DMS53 (cell line): ENCODE data around the gene TSPYL4.
A peak's percentile ranks its signal among the peaks of the same experiment; 100 is the strongest.

Experiments
- DNase-seq: peaks from one replicate; lab custom pipeline; 2025; lab: John Stamatoyannopoulos, UW

Gene TSPYL4

DNA sequence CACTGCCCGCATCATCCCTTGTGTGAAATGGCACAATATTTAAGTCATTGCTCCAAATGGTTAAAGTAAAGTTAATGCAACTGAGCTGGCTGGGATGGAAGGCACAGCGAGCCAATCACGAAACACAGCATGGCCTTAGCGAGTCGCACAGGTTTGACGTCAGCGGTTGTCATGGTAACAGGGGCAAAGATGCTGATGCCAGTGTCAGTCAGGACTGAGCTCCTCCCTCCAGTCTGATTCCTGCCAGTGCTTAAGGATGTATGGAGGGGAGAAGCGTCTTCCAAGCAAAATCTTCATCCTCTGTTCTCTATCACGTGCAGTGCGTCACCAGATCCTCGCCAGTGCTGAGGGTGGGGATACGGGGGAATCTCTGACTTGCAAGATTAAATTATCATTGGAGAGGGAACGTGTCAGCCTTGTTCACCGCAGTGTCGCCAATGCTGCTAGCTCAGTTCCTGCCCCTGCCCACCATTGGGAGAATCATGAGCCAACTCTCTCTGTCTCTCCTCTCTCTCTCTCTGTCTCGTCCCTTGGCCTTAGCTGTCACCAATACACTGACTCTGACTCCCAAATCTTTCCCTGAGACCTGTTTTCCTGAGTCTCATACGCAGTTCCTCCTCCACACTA lies 24.5 kb downstream of the TSPYL4 start:
- peak; percentile 27 for DNase-seq

DNA sequence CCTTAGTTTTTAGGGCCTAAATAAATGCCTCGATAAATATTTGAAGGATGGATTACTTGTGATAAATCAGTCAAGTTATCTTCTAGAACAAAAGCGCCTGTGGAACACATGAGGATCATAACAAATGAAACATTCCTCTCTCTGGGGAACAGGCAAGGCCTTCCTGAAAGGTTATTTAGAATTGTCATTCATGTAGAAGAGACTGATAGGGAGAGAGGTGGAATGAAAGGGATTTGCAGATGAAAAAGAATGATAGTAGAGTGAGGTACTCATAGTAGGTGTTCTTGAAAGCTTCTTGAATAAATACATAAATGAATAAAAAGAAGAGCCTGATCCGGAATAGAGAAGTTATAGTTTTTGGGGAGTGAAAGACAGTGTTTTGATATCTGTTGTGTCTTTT lies 30.5 kb downstream of the TSPYL4 start:
- no peak for DNase-seq

DNA sequence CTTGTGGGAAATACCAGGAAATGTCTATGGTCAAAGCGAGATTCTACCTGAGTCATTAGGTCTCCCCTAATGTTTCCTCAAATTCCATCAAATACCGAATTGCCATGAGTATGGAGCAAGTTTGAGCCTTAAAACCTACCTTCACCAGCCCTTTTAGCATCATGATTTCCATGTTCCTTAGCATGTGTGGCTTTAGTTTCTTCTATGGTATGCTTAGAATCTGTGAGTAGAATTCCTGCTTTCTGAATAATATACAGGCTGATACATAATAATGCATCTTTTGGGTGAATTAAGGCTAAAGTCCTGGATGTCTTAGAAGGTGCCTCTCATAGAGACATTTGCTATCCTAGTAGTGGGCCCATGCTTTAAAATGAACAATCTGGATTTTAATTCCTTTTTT lies 32.0 kb downstream of the TSPYL4 start:
- no peak for DNase-seq

DNA sequence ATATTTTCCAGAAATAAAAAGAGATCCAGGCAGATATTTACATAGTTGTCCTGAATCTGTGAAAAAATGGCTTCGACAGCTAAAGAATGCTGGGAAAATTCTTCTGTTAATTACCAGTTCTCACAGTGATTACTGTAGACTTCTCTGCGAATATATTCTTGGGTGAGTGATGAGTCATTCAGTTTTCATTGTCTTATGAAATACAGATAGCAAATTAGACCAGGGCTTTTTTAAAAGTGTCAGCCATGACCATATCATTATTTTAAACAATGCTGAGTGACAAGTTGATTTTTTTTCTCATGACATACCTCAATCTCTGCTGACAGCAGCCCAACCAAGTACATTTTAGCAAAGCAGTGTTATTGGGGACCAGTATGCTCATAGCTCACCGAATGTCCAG lies 32.8 kb downstream of the TSPYL4 start:
- no peak for DNase-seq

DNA sequence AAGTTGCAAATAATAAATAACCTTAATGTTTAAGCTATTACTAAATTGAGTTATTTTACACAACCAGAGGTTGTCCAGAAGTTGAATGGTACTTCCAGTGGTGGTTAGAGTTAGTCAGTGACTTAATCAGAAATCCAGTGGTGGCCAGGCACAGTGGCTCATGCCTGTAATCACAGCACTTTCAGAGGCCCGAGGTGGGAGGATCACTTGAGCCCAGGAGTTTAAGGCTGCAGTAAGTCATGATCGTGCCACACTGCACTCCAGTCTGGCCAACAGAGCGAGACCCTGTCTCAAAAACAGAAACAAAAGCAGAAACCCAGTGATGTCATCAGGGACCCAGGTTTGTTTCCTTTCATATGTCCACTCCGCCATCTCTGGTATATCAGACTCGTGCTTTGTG lies 35.0 kb downstream of the TSPYL4 start:
- no peak for DNase-seq

DNA sequence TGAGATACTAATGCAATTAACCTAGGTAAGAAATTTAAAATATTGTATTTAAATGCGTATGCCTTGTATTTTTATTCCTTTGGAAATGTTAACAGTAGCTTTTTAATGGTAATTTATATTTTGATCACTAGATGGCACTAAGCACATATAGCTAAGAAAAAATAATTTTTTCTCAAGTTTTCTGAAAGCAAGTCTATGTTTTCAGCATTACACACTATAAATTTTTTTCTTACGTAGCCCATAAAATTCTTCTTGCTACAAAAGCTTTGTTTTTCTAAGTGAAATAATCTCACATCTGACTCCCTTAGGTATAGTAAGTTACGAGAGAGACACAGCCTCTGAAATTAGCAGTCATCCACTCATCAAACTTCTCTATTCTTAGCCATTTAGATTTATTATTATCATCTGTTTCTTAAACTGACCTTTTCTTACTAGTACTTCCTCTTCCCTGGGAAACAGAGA lies 35.7 kb downstream of the TSPYL4 start:
- peak; percentile 30 for DNase-seq

DNA sequence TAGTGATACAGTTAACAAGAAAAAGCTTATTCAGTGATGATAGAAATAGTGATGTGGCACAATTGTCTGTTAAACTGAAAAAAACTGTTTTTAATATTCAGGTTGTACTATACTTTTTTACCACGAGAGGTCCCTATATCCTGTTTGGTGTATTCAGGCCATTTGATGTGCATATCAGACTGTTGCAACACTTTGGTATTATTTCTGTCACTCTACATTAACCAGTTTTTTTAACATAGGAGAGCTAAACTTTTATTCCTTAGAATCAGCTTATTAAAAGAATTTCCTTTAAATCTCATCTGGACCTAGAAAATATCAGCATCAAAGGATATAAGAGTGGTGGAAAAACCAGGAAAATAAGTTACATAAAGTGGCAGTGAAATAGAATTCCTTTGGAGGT lies 36.8 kb downstream of the TSPYL4 start:
- DNase-seq: peak; percentile 60

DNA sequence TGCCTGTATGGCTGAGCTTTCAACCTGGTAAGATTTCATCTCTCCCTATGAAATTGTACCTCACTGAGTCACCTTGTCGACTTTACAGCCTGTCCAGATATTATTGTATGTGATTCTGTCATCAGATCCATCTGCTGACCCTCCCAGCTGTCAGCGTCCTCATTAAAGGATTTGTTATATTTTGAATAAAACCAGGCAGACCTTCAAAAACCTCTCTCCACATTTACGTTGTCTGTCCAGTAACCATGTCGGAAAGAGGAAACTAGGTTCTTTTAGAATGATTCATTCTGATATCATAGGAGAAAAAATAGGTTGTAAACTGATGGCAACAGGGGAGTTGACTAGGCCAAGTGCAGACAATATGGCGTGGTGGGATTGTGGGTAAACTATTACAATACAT lies 38.5 kb downstream of the TSPYL4 start:
- peak; percentile 1 for DNase-seq

DNA sequence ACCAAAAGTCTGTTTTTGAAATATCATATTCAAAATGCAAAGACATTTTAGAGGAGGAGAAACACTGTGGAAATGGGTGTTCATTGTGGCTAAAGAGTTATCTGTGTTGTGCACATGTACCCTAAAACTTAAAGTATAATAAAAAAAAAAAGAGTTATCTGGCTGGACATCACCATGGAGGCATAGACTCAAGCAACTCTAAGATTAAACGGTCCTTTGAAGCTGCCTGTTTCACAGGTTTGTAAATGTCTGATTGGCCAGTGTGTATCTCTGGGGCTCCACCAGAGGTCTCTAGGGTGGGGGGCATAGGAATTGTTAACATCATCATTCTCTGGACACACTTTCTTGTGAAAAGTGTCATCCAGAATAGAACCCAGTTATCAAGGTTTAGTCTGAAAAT lies 39.2 kb downstream of the TSPYL4 start:
- no peak for DNase-seq

DNA sequence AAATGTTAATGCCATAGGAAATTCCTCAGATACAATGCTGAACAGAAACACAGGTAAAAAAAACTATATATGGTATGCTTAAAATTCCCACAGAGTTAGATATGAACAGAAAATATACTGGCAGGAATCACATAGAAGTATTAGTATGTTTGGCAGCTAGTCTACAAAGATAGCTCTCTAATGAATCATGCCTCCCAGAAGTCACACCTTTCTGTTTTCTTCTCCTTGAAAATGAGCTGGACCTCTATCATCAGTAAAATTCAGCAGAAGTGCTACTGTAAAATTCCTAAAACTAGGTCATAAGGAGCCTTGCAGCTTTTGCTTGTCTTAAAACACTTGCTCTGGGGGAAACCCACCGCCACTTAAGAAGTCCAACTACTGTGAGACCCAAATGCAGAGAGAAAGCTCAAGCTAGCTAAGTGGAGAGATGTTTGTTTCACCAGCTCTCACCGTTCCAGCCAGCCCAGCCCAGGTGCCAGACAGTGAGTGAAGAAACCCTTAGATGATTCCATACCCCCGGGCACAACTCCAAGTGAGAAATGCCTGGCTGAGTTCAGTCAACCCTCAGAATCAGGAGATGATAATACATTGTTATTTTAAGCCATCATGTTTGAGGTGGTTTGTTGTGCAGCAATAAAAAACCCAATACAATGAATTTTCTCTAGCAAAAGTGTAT lies 43.0 kb downstream of the TSPYL4 start:
- DNase-seq: peak; percentile 0

DNA sequence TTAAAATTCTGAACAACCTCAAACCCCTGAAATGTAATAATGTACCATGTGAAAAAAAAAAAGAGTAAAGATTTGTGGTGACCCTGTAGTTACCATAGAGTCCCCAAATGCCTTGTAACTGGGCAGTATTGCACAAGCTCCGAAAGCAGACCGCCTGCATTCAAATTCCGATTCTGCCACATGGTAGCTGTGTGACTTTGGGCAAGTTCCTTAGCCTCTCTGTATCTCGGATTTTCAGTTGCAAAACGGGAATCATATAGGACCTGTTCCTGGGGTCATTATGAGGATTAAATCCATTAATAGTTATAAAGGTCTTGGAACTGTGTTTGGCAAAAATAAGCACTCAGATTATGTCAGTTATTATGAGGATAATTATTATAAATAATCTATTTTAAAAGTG lies 43.6 kb downstream of the TSPYL4 start:
- DNase-seq: no peak

DNA sequence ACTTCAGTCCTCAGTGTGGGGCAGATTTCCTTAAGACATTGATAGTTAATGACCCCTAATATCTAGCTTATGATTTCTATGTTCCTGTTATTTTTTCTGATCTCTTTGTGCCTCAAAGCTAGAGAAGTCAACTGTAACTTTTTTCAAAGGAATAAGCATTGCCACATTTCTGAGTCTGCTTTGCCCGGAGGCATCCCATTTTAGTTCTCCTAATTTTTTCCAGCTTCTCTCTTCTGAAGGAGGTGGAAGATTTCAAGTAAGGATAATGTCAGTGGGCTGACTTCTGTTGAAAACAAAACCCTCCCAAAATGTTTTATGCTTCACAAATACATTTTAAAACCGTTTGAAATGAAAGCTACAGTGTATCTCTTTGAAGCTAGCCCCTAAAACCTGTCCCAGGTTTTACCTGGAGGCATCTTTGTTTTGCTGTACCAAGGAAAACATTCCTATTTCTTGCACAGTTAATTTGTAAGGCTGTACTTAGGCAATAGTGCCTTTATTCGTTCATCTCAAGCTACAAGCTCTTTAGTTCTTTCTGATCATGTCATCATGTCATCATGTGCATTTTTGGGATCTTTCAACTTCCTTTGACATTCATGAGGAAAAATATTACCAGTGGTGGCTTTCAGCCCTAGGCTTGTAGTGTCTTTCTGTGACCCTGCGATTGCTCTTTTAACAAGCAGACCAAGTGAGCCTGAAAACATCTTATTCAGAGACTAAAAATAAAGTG lies 45.7 kb downstream of the TSPYL4 start:
- DNase-seq: no peak

DNA sequence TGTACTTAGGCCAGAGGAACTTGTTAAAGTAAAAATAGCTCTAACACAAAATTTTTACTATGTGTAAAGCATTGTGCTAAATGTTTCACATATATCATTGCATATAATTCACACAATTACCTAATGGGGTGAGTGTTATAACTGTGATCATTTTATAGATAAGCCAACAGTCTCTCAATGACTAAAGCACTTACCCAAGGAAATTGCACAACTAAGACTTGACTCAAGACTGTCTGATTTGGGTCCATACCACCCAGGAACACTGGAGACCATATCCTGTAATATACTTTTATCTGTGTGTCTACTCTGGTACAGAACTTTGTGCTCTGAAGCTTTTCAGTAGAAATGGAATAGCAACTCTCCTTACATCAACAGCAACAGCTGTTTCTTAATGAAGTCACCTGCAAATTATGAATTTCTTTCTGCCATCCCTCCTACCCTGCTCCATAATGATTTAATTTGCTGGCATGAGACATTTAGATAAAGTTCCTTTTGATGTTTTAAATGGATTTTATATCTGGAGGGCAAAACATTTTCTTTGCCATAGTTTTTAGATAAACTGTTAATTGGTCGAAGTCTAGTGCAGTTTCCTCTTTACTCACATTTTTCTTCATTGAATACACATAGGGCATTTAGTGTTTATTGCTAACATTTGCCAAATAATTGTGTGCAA lies 47.5 kb downstream of the TSPYL4 start:
- DNase-seq: no peak

DNA sequence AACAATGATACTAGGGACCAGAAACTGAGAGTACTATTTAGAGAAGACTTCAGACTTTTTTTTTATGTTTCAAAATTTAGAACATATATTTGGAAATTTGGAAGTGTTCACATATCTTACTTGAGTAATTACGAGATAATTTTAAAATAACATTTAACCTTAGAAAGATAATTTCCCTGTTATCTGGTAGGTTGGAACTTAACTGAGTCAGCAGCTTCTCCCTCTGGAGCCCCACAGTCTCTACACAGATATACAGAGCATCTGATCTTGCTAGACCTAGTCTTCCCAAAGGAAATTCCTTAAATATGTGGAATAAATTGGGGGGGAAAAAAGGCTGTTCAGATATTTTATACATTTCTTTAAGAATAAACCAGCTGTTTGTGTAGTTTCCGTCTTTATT lies 48.6 kb downstream of the TSPYL4 start:
- no peak for DNase-seq

DNA sequence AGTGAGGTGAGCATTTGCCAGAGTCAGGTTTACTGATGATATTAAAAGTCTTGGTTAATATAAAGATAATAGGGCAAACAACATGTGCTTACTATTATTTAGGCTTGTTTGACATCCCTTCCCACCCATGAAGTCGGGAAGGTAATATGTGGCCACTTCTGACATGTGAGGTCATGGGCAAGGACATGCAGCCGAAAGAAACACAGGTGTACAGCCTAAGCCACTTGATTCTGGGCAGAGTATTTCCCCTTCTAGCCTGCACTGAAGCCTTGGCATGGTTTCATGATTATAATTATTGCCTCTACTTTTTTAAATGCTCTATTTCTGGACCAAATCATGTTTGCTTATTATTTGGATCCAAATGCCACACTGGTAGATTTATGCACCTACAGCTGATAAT lies 52.3 kb downstream of the TSPYL4 start:
- DNase-seq: no peak

DNA sequence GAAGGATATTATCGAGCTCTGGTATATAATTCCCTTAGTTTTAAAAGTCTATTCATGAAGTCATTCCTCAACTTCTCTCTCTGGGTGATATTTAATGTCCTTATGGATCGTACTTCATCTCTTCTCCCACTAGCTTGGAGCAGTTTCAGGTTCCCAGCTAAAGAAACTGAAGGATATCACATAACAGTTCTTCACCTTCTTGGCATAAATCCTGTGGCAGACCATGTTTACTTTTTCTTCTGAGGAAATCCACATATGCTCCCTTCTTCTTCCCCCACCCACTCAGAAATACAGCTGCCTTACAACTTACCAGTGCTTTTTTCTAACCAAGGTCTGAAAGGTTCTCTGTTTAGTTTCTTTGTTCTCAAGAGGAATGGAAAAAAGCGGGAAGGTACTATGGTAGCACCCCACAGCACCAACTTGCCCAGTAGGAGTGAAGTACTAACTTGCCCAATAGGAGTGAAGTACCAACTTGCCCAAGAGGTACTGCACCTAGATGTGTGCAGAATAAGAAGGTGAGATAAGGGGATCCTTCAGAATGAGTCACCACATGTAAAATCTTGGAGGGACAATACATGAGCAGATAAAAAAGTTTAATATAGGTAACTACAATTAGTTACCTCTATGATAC lies 53.1 kb downstream of the TSPYL4 start:
- no peak for DNase-seq
